Liver (tissue), 3 donors: ENCODE results near the gene KNTC1.

Experiments used
- EGR1 ChIP-seq, 2 donors: IDR thresholded peaks; 2 replicates each; pipeline ENCODE4 v1.6.1; 2016 to 2018; ENCODE audit warnings: antibody characterized with exemption in 2 of 2, low read depth in 2 of 2
- FOXA1 ChIP-seq: IDR thresholded peaks from 2 replicates; pipeline ENCODE4 v1.6.1; 2016; ENCODE audit warnings: antibody characterized with exemption
- GABPA ChIP-seq, 2 donors: IDR thresholded peaks in 1 of 2; conservative IDR thresholded peaks in 1 of 2; 2 replicates each; pipeline ENCODE4 v1.6.1; 2016; ENCODE audit warnings: antibody characterized with exemption in 2 of 2, mild to moderate bottlenecking in 1 of 2, moderate library complexity in 1 of 2
- JUND ChIP-seq, 2 donors: IDR thresholded peaks; 2 replicates each; pipeline ENCODE4 v1.6.1; 2016; ENCODE audit warnings: antibody characterized with exemption in 2 of 2
- RAD21 ChIP-seq, 2 donors: IDR thresholded peaks; 2 replicates each; pipeline ENCODE4 v1.6.1; 2016; ENCODE audit warnings: antibody characterized with exemption in 2 of 2, mild to moderate bottlenecking in 2 of 2
- RXRA ChIP-seq, 2 donors: IDR thresholded peaks; 2 replicates each; pipeline ENCODE4 v1.6.1; 2017 to 2018; ENCODE audit warnings: antibody characterized with exemption in 2 of 2, mild to moderate bottlenecking in 1 of 2
- SP1 ChIP-seq: IDR thresholded peaks from 2 replicates; pipeline ENCODE4 v1.6.1; 2018; ENCODE audit warnings: antibody characterized with exemption, mild to moderate bottlenecking
- TAF1 ChIP-seq: conservative IDR thresholded peaks from 2 replicates; pipeline ENCODE4 v1.6.1; 2016; ENCODE audit warnings: antibody characterized with exemption, mild to moderate bottlenecking
- YY1 ChIP-seq: IDR thresholded peaks from 2 replicates; pipeline ENCODE4 v1.6.1; 2016; ENCODE audit warnings: antibody characterized with exemption, mild to moderate bottlenecking
- TF ChIP-seq, protein P1 (sequence below): fragments of 150-350 bp; IDR thresholded peaks from 2 replicates; pipeline ENCODE4 v1.5.1; 2017; ENCODE audit warnings: improper control_type of control experiment, low read depth, low read length; ENCODE audit not compliant: missing input control
- TF ChIP-seq, protein P2 (sequence below): IDR thresholded peaks from 2 replicates; pipeline ENCODE4 v1.6.1; 2016; ENCODE audit warnings: antibody characterized with exemption, mild to moderate bottlenecking
- TF ChIP-seq, protein P3 (sequence below): IDR thresholded peaks from 2 replicates; pipeline ENCODE4 v1.6.1; 2016; ENCODE audit warnings: antibody characterized with exemption
- TF ChIP-seq, protein P4 (sequence below): IDR thresholded peaks from 2 replicates; pipeline ENCODE4 v1.6.1; 2016; ENCODE audit warnings: antibody characterized with exemption
- TF ChIP-seq, protein P5 (sequence below): IDR thresholded peaks from 2 replicates; pipeline ENCODE4 v1.6.1; 2016; ENCODE audit warnings: antibody characterized with exemption
- donor health status: healthy.
- donor health status: healthy.

DNA sequence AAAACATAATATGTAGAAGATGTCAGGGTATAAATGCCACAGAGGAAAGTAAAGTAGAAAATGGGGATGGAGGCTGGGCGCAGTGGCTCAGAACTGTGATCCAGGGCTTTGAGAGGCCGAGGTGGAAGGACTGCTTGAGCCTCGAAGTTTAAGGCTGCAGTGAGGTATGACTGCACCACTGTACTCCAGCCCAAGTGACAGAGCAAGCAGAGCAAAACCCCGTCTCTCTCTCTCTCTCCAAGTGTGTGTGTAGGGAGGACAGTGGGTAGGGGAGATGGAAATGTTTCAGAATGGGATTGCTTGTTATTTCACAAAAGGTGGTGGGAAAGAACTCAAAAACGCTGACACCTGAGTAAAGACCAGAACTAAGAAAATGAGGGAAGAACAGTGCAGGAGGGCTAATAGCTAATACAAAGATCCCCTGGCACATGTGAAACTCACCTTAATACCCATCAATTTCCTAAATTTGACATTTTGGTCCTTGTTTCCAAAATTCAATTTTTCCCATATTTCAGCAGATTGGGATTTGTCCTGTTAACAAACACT lies 20.6 kb upstream of the KNTC1 start:
- TF ChIP-seq, protein P1, sequence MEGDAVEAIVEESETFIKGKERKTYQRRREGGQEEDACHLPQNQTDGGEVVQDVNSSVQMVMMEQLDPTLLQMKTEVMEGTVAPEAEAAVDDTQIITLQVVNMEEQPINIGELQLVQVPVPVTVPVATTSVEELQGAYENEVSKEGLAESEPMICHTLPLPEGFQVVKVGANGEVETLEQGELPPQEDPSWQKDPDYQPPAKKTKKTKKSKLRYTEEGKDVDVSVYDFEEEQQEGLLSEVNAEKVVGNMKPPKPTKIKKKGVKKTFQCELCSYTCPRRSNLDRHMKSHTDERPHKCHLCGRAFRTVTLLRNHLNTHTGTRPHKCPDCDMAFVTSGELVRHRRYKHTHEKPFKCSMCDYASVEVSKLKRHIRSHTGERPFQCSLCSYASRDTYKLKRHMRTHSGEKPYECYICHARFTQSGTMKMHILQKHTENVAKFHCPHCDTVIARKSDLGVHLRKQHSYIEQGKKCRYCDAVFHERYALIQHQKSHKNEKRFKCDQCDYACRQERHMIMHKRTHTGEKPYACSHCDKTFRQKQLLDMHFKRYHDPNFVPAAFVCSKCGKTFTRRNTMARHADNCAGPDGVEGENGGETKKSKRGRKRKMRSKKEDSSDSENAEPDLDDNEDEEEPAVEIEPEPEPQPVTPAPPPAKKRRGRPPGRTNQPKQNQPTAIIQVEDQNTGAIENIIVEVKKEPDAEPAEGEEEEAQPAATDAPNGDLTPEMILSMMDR = no peak
- TF ChIP-seq, protein P2, sequence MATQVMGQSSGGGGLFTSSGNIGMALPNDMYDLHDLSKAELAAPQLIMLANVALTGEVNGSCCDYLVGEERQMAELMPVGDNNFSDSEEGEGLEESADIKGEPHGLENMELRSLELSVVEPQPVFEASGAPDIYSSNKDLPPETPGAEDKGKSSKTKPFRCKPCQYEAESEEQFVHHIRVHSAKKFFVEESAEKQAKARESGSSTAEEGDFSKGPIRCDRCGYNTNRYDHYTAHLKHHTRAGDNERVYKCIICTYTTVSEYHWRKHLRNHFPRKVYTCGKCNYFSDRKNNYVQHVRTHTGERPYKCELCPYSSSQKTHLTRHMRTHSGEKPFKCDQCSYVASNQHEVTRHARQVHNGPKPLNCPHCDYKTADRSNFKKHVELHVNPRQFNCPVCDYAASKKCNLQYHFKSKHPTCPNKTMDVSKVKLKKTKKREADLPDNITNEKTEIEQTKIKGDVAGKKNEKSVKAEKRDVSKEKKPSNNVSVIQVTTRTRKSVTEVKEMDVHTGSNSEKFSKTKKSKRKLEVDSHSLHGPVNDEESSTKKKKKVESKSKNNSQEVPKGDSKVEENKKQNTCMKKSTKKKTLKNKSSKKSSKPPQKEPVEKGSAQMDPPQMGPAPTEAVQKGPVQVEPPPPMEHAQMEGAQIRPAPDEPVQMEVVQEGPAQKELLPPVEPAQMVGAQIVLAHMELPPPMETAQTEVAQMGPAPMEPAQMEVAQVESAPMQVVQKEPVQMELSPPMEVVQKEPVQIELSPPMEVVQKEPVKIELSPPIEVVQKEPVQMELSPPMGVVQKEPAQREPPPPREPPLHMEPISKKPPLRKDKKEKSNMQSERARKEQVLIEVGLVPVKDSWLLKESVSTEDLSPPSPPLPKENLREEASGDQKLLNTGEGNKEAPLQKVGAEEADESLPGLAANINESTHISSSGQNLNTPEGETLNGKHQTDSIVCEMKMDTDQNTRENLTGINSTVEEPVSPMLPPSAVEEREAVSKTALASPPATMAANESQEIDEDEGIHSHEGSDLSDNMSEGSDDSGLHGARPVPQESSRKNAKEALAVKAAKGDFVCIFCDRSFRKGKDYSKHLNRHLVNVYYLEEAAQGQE = no peak
- TF ChIP-seq GABPA (IDR thresholded peaks at IDR 0.05 in 1 of 2, conservative IDR thresholded peaks at IDR 0.05 in 1 of 2) (no peak), YY1 (no peak), EGR1 (IDR thresholded peaks at IDR 0.05; ENCODE audit: low read depth in 2 of 2) (no peak), RAD21 (IDR thresholded peaks at IDR 0.05) (no peak), JUND (IDR thresholded peaks at IDR 0.05) (no peak), TAF1 (no peak), SP1 (no peak), RXRA (IDR thresholded peaks at IDR 0.05) (no peak), FOXA1 (no peak)
- TF ChIP-seq, protein P3, sequence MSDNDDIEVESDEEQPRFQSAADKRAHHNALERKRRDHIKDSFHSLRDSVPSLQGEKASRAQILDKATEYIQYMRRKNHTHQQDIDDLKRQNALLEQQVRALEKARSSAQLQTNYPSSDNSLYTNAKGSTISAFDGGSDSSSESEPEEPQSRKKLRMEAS = no peak
- TF ChIP-seq, protein P4, sequence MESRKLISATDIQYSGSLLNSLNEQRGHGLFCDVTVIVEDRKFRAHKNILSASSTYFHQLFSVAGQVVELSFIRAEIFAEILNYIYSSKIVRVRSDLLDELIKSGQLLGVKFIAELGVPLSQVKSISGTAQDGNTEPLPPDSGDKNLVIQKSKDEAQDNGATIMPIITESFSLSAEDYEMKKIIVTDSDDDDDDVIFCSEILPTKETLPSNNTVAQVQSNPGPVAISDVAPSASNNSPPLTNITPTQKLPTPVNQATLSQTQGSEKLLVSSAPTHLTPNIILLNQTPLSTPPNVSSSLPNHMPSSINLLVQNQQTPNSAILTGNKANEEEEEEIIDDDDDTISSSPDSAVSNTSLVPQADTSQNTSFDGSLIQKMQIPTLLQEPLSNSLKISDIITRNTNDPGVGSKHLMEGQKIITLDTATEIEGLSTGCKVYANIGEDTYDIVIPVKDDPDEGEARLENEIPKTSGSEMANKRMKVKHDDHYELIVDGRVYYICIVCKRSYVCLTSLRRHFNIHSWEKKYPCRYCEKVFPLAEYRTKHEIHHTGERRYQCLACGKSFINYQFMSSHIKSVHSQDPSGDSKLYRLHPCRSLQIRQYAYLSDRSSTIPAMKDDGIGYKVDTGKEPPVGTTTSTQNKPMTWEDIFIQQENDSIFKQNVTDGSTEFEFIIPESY = no peak
- TF ChIP-seq, protein P5, sequence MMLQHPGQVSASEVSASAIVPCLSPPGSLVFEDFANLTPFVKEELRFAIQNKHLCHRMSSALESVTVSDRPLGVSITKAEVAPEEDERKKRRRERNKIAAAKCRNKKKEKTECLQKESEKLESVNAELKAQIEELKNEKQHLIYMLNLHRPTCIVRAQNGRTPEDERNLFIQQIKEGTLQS = no peak
